Thyroid gland (tissue), 4 donors: ENCODE data around the gene LRRC40. TPM values are rescaled to one million over a fixed set of nuclear protein-coding genes. Genes with fewer than 3 reads are reported as not detected.

Experiments used
- DNase-seq, 2 donors: peaks; one replicate each; pipeline ENCODE4 v3.0.0-alpha.2; 2019
- H3K27ac ChIP-seq, 3 donors: fragments of 200-600 bp; sonication (generic); 1 replicate in 2 of 3; 2 replicates in 1 of 3; pipeline ENCODE4 v1.5.1; 2016 to 2019; ENCODE audit warnings: mild to moderate bottlenecking in 1 of 3, moderate library complexity in 1 of 3
- H3K27me3 ChIP-seq: fragments of 200-600 bp; sonication (generic); one replicate; pipeline ENCODE4 v1.5.1; 2019
- H3K36me3 ChIP-seq, 2 donors: fragments of 200-600 bp; sonication (generic); one replicate each; pipeline ENCODE4 v1.5.1; 2016 to 2019
- H3K4me1 ChIP-seq, 2 donors: fragments of 200-600 bp; sonication (generic); one replicate each; pipeline ENCODE4 v1.5.1; 2017 to 2019
- H3K4me3 ChIP-seq, 3 donors: fragments of 200-600 bp; sonication (generic); replicated peaks in 1 of 3; 1 replicate in 2 of 3; 2 replicates in 1 of 3; pipeline ENCODE4 v1.5.1; 2016; ENCODE audit warnings: mild to moderate bottlenecking in 1 of 3
- H3K9me3 ChIP-seq: fragments of 200-600 bp; sonication (generic); one replicate; pipeline ENCODE4 v1.5.1; 2017
- POLR2A ChIP-seq, 2 donors: fragments of 450-650 bp; IDR thresholded peaks; one replicate each; pipeline ENCODE4 v1.6.1; 2017; ENCODE audit warnings: antibody characterized with exemption in 2 of 2, mild to moderate bottlenecking in 2 of 2, moderate library complexity in 1 of 2
- WGBS, 2 donors: methylation state at CpG; one replicate each; pipeline ENCODE4 v1.1.5; 2017; 5-methylcytosine and 5-hydroxymethylcytosine counted together
- intact Hi-C: fragments of 100-400 bp; cut with DNase I; formaldehyde crosslinking; loops from one replicate; pipeline ENCODE4 v1.15.1; 2023
- total RNA-seq, 4 donors: library from RNA; depleted of rRNA; stranded (reverse); fragments of >200 nt; gene quantifications; one replicate each; pipeline ENCODE4 v1.2.3, GENCODE V29; 2016
- TF ChIP-seq, protein P1 (sequence below), 6 experiments: fragments of 200-600 bp in 3 of 6; fragments of 450-650 bp in 3 of 6; sonication (generic) in 3 of 6; IDR thresholded peaks; one replicate each; pipeline ENCODE4 v1.5.1; 2016 to 2019; ENCODE audit warnings: antibody characterized with exemption in 6 of 6, mild to moderate bottlenecking in 2 of 6, inconsistent platforms in 1 of 6, moderate library complexity in 1 of 6

LRRC40 gene
- total RNA-seq, 4 donors from 2014 or later: 13.2 to 21.9 (median 17.0) TPM

DNA sequence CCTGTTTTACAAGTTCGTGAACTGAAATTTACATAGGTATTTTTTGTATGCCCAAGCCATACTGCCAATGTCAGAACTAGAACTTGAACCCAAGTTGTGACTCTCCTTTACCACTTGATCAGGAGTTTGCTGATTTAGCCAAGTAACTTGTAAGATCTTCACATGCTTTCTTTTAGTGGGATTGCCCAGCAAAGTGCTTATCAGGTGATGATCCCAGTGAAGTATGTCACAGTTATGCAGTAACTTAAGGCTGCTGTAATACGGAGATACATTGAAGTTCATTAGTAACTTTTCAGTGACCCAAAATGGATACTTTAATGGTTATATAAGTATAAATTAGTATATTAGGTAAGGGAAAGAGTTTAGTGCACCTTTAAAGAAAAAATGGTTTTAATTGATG lies 19.6 kb upstream of the LRRC40 start:
- 88 to 91% methylated on average over 2 of the region's 2 CpGs for WGBS, 2 donors
- H3K4me1 ChIP-seq: peaks cover 15 to 21% of the 10 kb centered on the region in 2 donors
- intact Hi-C loops: loop anchor here (10.0 kb wide), 1 partner anchor 860 kb away; the partner anchor contains the start of gene ZRANB2

GRCh38 chr1:70222716-70223235 lies 17.4 kb upstream of the LRRC40 start:
- H3K9me3 ChIP-seq: no peaks in the 10 kb centered on the region
- no peak for DNase-seq
- no peaks in the 10 kb centered on the region for H3K36me3 ChIP-seq
- peaks cover 15 to 21% of the 10 kb centered on the region in 2 donors for H3K4me1 ChIP-seq
- 48 to 55% methylated on average over 3 of the region's 3 CpGs for WGBS, 2 donors
- no peak overlapping the region for H3K4me3 ChIP-seq
- no peak for TF ChIP-seq POLR2A (IDR thresholded peaks at IDR 0.05)
- TF ChIP-seq, protein P1, sequence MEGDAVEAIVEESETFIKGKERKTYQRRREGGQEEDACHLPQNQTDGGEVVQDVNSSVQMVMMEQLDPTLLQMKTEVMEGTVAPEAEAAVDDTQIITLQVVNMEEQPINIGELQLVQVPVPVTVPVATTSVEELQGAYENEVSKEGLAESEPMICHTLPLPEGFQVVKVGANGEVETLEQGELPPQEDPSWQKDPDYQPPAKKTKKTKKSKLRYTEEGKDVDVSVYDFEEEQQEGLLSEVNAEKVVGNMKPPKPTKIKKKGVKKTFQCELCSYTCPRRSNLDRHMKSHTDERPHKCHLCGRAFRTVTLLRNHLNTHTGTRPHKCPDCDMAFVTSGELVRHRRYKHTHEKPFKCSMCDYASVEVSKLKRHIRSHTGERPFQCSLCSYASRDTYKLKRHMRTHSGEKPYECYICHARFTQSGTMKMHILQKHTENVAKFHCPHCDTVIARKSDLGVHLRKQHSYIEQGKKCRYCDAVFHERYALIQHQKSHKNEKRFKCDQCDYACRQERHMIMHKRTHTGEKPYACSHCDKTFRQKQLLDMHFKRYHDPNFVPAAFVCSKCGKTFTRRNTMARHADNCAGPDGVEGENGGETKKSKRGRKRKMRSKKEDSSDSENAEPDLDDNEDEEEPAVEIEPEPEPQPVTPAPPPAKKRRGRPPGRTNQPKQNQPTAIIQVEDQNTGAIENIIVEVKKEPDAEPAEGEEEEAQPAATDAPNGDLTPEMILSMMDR (IDR thresholded peaks at IDR 0.05): no peak
- no peaks in the 10 kb centered on the region for H3K27me3 ChIP-seq
- intact Hi-C loops: loop anchor here (10.0 kb wide), 1 partner anchor 862 kb away; the partner anchor contains the start of gene ZRANB2
- H3K27ac ChIP-seq: peak overlapping the region in 1 of 3 donors; percentile 85

More for the DNA sequence above, 19.6 kb upstream of the LRRC40 start:
- no peak for DNase-seq
- Histone ChIP-seq H3K9me3 (no peaks in the 10 kb centered on the region), H3K27ac (no peak overlapping the region), H3K4me3 (no peak overlapping the region), H3K36me3 (peaks cover 15 to 17% of the 10 kb centered on the region in 2 donors), H3K27me3 (no peaks in the 10 kb centered on the region)
- TF ChIP-seq, protein P1 (IDR thresholded peaks at IDR 0.05): no peak
- TF ChIP-seq POLR2A (IDR thresholded peaks at IDR 0.05): no peak

GRCh38 chr1:70221238-70222121 lies 16.1 kb upstream of the LRRC40 start, which contains the start of gene SRSF11:
TSS of gene SRSF11 (plus strand) at chr1:70221380. CDS start at chr1:70221637, 257 bp downstream.
- peak; percentile 96 to 97 for DNase-seq
- H3K9me3 ChIP-seq: no peaks in the 10 kb centered on the region
- 1% methylated on average over 58 to 66 of the region's 74 CpGs for whole genome bisulfite sequencing, 2 donors
- H3K4me3 ChIP-seq: peak within 1 kb of the TSS; percentile 55 to 86 (median 73)
- peak in 1 of 2 donors; percentile 86 for TF ChIP-seq POLR2A (IDR thresholded peaks at IDR 0.05)
- TF ChIP-seq, protein P1 (IDR thresholded peaks at IDR 0.05): peak in 2 of 6 experiments; percentile 6 to 17
- H3K27me3 ChIP-seq: no peaks in the 10 kb centered on the region
- H3K4me1 ChIP-seq: peaks cover 9 to 21% of the 10 kb centered on the region in 2 donors
- no peaks in the 10 kb centered on the region for H3K36me3 ChIP-seq
- intact Hi-C loops: loop anchor here (10.0 kb wide), 1 partner anchor 863 kb away; the partner anchor contains the start of gene ZRANB2
- H3K27ac ChIP-seq: peak within 1 kb of the TSS; percentile 85 to 94 (median 93)

- 49 to 54% methylated on average over 17 of the region's 17 CpGs for WGBS, 2 donors
- H3K27me3 ChIP-seq: no peaks in the 10 kb centered on the region
- intact Hi-C loops: loop anchor here (10.0 kb wide), 1 partner anchor 864 kb away; the partner anchor contains the start of gene ZRANB2
- peaks cover 9 to 21% of the 10 kb centered on the region in 2 donors for H3K4me1 ChIP-seq
- no peak for DNase-seq
- H3K36me3 ChIP-seq: no peaks in the 10 kb centered on the region
- H3K27ac ChIP-seq: peak overlapping the region; percentile 85 to 94 (median 93)
- peak overlapping the region; percentile 55 to 86 (median 73) for H3K4me3 ChIP-seq
- TF ChIP-seq POLR2A (IDR thresholded peaks at IDR 0.05): no peak
- TF ChIP-seq, protein P1 (IDR thresholded peaks at IDR 0.05): no peak
- no peaks in the 10 kb centered on the region for H3K9me3 ChIP-seq
These were observed 15.3 kb upstream of the LRRC40 start for GRCh38 chr1:70220517-70221237.
